HepG2 (cell line): ENCODE results near the gene FOXA1. TPM values are rescaled to one million over a fixed set of nuclear protein-coding genes. Genes with fewer than 3 reads are reported as not detected.

ENCODE experiments used
- AHDC1 ChIP-seq: sonication (generic); formaldehyde crosslinking; IDR thresholded peaks from 2 replicates; pipeline ENCODE4 v1.5.1; 2020; ENCODE audit warnings: mild to moderate bottlenecking, missing genetic modification reagents, borderline replicate concordance
- ATF7 ChIP-seq, 2 experiments: fragments of 450-650 bp in 1 of 2; sonication (generic) in 1 of 2; formaldehyde crosslinking in 1 of 2; IDR thresholded peaks; 2 replicates each; pipeline versions ENCODE4 v1.4.0 to v1.6.1; 2016 to 2020; ENCODE audit warnings: antibody characterized with exemption in 1 of 2, mild to moderate bottlenecking in 1 of 2, missing genetic modification reagents in 1 of 2
- CSRNP1 ChIP-seq: sonication (generic); formaldehyde crosslinking; IDR thresholded peaks from 2 replicates; pipeline ENCODE4 v1.8.1; 2023; ENCODE audit warnings: mild to moderate bottlenecking, missing genetic modification reagents
- DPF2 ChIP-seq: sonication (generic); formaldehyde crosslinking; IDR thresholded peaks from 2 replicates; pipeline ENCODE4 v1.4.0; 2020; ENCODE audit warnings: mild to moderate bottlenecking, low read depth, missing genetic modification reagents, borderline replicate concordance
- FOXK1 ChIP-seq: sonication (generic); formaldehyde crosslinking; IDR thresholded peaks from 2 replicates; pipeline ENCODE4 v1.4.0; 2020; ENCODE audit warnings: low read depth, missing genetic modification reagents, borderline replicate concordance
- GABPA ChIP-seq, 2 experiments: IDR thresholded peaks; 2 replicates each; pipeline ENCODE4 v1.6.1; 2011 to 2016; ENCODE audit warnings: low read depth in 2 of 2, low read length in 1 of 2, missing biosample characterization in 1 of 2, missing genetic modification characterization in 1 of 2
- HES4 ChIP-seq: sonication (generic); formaldehyde crosslinking; IDR thresholded peaks from 2 replicates; pipeline ENCODE4 v1.9.0; 2021; ENCODE audit warnings: mild to moderate bottlenecking, missing genetic modification reagents, borderline replicate concordance
- KMT2A ChIP-seq: sonication (generic); formaldehyde crosslinking; IDR thresholded peaks from 2 replicates; pipeline ENCODE4 v1.4.0; 2020; ENCODE audit warnings: missing genetic modification reagents
- NFE2L2 ChIP-seq: fragments of 150-350 bp; IDR thresholded peaks from 2 replicates; pipeline ENCODE4 v1.6.1; 2014; ENCODE audit warnings: low read length
- STAT5B ChIP-seq: sonication (generic); formaldehyde crosslinking; IDR thresholded peaks from 2 replicates; pipeline ENCODE4 v1.4.0; 2020; ENCODE audit warnings: missing genetic modification reagents
- TBL1XR1 ChIP-seq: fragments of 150-350 bp; IDR thresholded peaks from 2 replicates; pipeline ENCODE4 v1.6.1; 2014; ENCODE audit warnings: borderline replicate concordance, low read length; ENCODE audit not compliant: partially characterized antibody
- ZNF646 ChIP-seq: sonication (generic); formaldehyde crosslinking; IDR thresholded peaks from 2 replicates; pipeline ENCODE4 v1.9.0; 2021; ENCODE audit warnings: mild to moderate bottlenecking, missing genetic modification reagents
- ZNF703 ChIP-seq: sonication (generic); formaldehyde crosslinking; IDR thresholded peaks from 2 replicates; pipeline ENCODE4 v1.5.1; 2020; ENCODE audit warnings: missing genetic modification reagents, mild to moderate bottlenecking, moderate library complexity, borderline replicate concordance
- ZNF883 ChIP-seq: sonication (generic); formaldehyde crosslinking; IDR thresholded peaks from 2 replicates; pipeline ENCODE4 v1.5.1; 2020; ENCODE audit warnings: mild to moderate bottlenecking, missing genetic modification reagents; ENCODE audit errors: not compliant biosample characterization
- polyA plus RNA-seq, 8 experiments: library from polyadenylated mRNA; depleted of rRNA in 3 of 8; stranded (reverse) in 7 of 8; unstranded in 1 of 8; fragments of >200 nt; fragmentation: Illumina TruSeq in 4 of 8; extraction: Trizol in 4 of 8; gene quantifications; 2 replicates each; pipeline versions ENCODE4 v1.2.1 to v1.2.3, GENCODE V29; 2011 to 2016; ENCODE audit warnings: low read depth in 4 of 8, missing spikeins in 1 of 8, mixed read lengths in 1 of 8; ENCODE audit not compliant: insufficient read depth in 1 of 8
- total RNA-seq, 5 experiments: library from RNA; depleted of rRNA; stranded (reverse); fragments of >200 nt; fragmentation: Illumina TruSeq; extraction: Trizol; gene quantifications; 2 replicates each; pipeline ENCODE4 v1.2.3, GENCODE V29; 2016; ENCODE audit warnings: low read depth in 1 of 5

Gene FOXA1
- total and polyA plus RNA-seq, 2 of the 13 experiments (the other 11 are each of a cell fraction or from before 2014, with no cell fraction given) = 43.4 to 58.6 TPM

DNA sequence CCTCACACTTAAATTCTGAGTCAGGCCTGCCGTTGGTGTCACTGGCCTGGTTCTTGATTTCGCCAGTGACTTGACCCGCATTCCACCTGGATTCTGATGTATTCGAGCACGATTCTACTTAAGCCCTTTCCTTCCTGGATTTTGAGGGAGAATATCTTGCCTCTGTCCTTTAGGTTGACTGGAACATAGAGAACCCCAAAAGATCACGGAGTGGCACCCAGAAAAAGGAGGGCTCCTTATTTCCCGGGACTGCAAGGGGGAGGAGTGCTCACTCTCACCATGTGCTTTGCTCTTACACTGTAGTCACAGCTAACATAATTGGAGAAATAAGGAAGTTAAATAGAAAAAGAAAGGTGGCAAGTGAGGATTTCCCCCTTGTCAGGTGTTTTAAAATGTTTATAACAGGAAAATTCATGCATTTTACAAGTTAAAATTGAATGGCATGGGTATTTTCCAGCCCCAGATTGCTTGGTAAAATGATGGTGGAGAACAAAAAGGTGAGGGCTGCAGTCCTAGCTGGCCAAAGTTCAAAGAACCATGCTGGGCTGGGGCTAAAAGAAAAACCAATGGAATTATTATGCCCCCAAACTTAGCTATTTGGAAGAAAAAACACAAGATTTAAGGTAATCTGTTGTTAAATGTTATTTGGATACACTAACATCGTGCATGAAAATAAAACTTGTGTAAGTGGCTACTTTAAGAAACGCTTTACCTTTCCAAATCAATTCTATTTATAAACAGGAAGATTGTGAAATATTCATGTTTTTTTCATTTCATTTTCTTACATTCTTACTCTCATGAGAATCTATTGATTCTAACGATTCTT is 8.9 kb downstream of the FOXA1 start (continued):
- TF ChIP-seq AHDC1 (CRISPR knock-in tag) = no peak; the same call in 1 of the 2 replicates
- no peak for TF ChIP-seq GABPA (IDR thresholded peaks at IDR 0.05; ENCODE audit: low read depth, low read length)
- TF ChIP-seq GABPA (CRISPR knock-in tag; IDR thresholded peaks at IDR 0.05; ENCODE audit: low read depth) = no peak
- no peak for TF ChIP-seq STAT5B (CRISPR knock-in tag)
- no peak for TF ChIP-seq TBL1XR1
- no peak for TF ChIP-seq ZNF883 (CRISPR knock-in tag)
- no peak for TF ChIP-seq CSRNP1 (CRISPR knock-in tag)
- TF ChIP-seq HES4 (CRISPR knock-in tag) = no peak
- no peak for TF ChIP-seq DPF2 (CRISPR knock-in tag)
- no peak for TF ChIP-seq ZNF703 (CRISPR knock-in tag)
- no peak for TF ChIP-seq FOXK1 (CRISPR knock-in tag)
- TF ChIP-seq ZNF646 (CRISPR knock-in tag) = no peak
- TF ChIP-seq KMT2A = peak; percentile 75
- TF ChIP-seq ATF7 (IDR thresholded peaks at IDR 0.05) = no peak
- no peak for TF ChIP-seq ATF7 (CRISPR knock-in tag; IDR thresholded peaks at IDR 0.05)
- no peak for TF ChIP-seq NFE2L2
